Measurements from ENCODE around the gene KRTAP4-8. TPM values are rescaled to one million over a fixed set of nuclear protein-coding genes. Genes with fewer than 3 reads are reported as not detected.
"Not testable (repeated sequence)": the region's sequence is repeated elsewhere in the genome, so short reads cannot be mapped to it uniquely, and the experiment has no call there.

KRTAP4-8 gene
- total and polyA plus RNA-seq, 2 donors from 2014 or later = not detected

DNA sequence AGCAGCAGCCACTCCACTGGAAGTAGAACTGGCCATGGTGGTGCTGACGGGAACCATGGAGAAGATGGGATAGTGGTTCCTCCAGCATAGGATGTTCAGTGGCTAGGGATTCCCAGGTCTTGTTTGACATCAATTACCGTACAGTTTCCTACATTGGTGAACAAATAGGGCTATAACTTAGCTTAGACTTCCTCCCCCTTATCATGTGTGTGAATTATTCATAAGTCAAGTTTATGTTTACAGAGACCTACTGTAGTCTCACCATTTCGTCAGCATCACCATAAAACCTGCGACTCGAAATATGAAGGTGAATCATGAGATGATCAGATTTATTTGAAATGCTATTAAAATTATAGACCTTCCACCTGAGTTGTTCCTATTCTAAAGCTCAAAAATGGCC, 39.2 kb downstream of the KRTAP4-8 start:
- H3K9ac ChIP-seq (ENCODE audit: low read length in 3 of 3) = no peak overlapping the region
- H3K4me3 ChIP-seq (ENCODE audit: low read length in 3 of 3) = no peak overlapping the region
- H3K36me3 ChIP-seq (ENCODE audit: control insufficient read depth in 2 of 3, insufficient read depth in 3 of 3, low read length in 3 of 3) = no peaks in the 10 kb centered on the region
- H3K27me3 ChIP-seq (ENCODE audit: control insufficient read depth, insufficient read depth, low read length) = no peaks in the 10 kb centered on the region
- TF ChIP-seq, protein P1, sequence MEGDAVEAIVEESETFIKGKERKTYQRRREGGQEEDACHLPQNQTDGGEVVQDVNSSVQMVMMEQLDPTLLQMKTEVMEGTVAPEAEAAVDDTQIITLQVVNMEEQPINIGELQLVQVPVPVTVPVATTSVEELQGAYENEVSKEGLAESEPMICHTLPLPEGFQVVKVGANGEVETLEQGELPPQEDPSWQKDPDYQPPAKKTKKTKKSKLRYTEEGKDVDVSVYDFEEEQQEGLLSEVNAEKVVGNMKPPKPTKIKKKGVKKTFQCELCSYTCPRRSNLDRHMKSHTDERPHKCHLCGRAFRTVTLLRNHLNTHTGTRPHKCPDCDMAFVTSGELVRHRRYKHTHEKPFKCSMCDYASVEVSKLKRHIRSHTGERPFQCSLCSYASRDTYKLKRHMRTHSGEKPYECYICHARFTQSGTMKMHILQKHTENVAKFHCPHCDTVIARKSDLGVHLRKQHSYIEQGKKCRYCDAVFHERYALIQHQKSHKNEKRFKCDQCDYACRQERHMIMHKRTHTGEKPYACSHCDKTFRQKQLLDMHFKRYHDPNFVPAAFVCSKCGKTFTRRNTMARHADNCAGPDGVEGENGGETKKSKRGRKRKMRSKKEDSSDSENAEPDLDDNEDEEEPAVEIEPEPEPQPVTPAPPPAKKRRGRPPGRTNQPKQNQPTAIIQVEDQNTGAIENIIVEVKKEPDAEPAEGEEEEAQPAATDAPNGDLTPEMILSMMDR (IDR thresholded peaks at IDR 0.05; ENCODE audit: borderline replicate concordance, extremely low read depth, insufficient read depth) = no peak
- DNase-seq (no peak), FAIRE-seq (no peak)
- H3K9me3 ChIP-seq (ENCODE audit: control insufficient read depth in 2 of 3, insufficient read depth in 1 of 3, low read length in 3 of 3) = no peaks in the 10 kb centered on the region
- intact Hi-C loops (cut with DNase I) = no loop called here
- no peaks in the 10 kb centered on the region for H3K4me1 ChIP-seq (ENCODE audit: control insufficient read depth in 2 of 3, insufficient read depth in 2 of 3, low read depth in 1 of 3, low read length in 3 of 3)
- H3K27ac ChIP-seq (ENCODE audit: low read depth in 2 of 2, low read length in 2 of 2) = no peak overlapping the region

DNA sequence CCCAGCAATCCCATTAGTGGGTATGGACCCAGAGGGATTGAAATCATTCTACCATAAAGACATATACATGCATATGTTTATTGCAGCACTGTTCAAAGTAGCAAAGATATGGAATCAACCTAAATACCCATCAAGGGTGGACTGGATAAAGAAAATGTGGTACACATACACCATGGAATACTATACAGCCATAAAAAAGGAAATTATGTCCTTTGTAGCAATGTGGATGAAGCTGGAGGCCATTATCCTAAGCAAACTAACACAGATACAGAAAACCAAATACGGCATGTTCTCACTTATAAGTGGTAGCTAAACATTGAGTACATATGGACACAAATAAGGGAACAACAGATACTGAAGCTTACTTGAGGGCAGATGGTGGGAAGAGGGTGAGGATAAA, 40.4 kb downstream of the KRTAP4-8 start:
- no peaks in the 10 kb centered on the region for H3K9me3 ChIP-seq (ENCODE audit: control insufficient read depth in 2 of 3, insufficient read depth in 1 of 3, low read length in 3 of 3)
- H3K27ac ChIP-seq (ENCODE audit: low read depth in 2 of 2, low read length in 2 of 2) = no peak overlapping the region
- no peaks in the 10 kb centered on the region for H3K27me3 ChIP-seq (ENCODE audit: control insufficient read depth, insufficient read depth, low read length)
- no peaks in the 10 kb centered on the region for H3K4me1 ChIP-seq (ENCODE audit: control insufficient read depth in 2 of 3, insufficient read depth in 2 of 3, low read depth in 1 of 3, low read length in 3 of 3)
- H3K36me3 ChIP-seq (ENCODE audit: control insufficient read depth in 2 of 3, insufficient read depth in 3 of 3, low read length in 3 of 3) = no peaks in the 10 kb centered on the region
- no peak overlapping the region for H3K9ac ChIP-seq (ENCODE audit: low read length in 3 of 3)
- DNase-seq (no peak), FAIRE-seq (no peak)
- intact Hi-C loops (cut with DNase I) = no loop called here
- TF ChIP-seq, protein P1 (IDR thresholded peaks at IDR 0.05; ENCODE audit: borderline replicate concordance, extremely low read depth, insufficient read depth) = no peak
- no peak overlapping the region for H3K4me3 ChIP-seq (ENCODE audit: low read length in 3 of 3)

DNA sequence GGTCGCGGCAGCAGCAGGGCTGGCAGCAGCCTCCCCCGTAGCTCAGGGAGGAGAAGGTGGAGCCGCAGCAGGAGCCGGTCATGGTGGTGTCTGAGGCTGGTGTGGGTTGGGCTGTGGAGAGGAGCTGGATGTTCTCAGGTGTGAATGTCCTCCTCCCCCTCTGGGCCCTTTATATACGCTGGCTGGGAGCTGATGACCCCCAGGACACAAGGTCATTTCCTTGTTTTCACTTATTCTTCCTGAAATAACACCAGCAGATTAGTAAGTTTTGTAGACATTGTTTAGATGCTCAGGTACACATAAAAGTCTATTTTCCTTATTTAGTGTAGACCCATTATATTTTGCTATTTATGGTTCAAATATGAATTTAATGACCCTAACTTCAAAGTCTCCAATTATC, 42.8 kb downstream of the KRTAP4-8 start, which contains the start of gene KRTAP2-2:
Gene KRTAP2-2, minus strand, starts transcription at position 101 of the 400 bp plus-strand sequence. Its CDS starts 19 bp downstream, at position 82.
- H3K27me3 ChIP-seq (ENCODE audit: control insufficient read depth, insufficient read depth, low read length); H3K9ac ChIP-seq (ENCODE audit: low read length in 3 of 3); H3K9me3 ChIP-seq (ENCODE audit: control insufficient read depth in 2 of 3, insufficient read depth in 1 of 3, low read length in 3 of 3); H3K27ac ChIP-seq (ENCODE audit: low read depth in 2 of 2, low read length in 2 of 2); FAIRE-seq; H3K36me3 ChIP-seq (ENCODE audit: control insufficient read depth in 2 of 3, insufficient read depth in 3 of 3, low read length in 3 of 3); H3K4me1 ChIP-seq (ENCODE audit: control insufficient read depth in 2 of 3, insufficient read depth in 2 of 3, low read depth in 1 of 3, low read length in 3 of 3); H3K4me3 ChIP-seq (ENCODE audit: low read length in 3 of 3); DNase-seq; intact Hi-C loops (cut with DNase I): not testable (repeated sequence)

DNA sequence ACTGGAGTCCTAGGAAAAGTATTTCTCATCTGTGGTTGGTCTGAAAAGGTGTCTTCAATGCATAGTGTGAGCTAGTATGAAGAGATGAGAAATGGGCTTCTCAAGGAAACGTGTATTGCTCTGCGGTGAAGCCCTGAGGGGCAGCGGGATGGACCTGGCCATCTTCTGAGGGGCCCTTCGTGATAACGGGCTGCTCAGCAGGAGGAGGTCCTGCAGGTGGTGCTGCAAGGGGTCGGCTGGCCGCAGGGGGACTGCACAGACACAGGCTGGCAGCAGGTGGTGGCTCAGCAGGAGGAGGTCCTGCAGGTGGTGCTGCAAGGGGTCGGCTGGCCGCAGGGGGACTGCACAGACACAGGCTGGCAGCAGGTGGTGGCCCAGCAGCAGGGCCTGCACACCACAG, 43.4 kb downstream of the KRTAP4-8 start:
- intact Hi-C loops (cut with DNase I); FAIRE-seq; H3K27ac ChIP-seq (ENCODE audit: low read depth in 2 of 2, low read length in 2 of 2); H3K9me3 ChIP-seq (ENCODE audit: control insufficient read depth in 2 of 3, insufficient read depth in 1 of 3, low read length in 3 of 3); H3K4me1 ChIP-seq (ENCODE audit: control insufficient read depth in 2 of 3, insufficient read depth in 2 of 3, low read depth in 1 of 3, low read length in 3 of 3); H3K9ac ChIP-seq (ENCODE audit: low read length in 3 of 3); H3K4me3 ChIP-seq (ENCODE audit: low read length in 3 of 3); H3K36me3 ChIP-seq (ENCODE audit: control insufficient read depth in 2 of 3, insufficient read depth in 3 of 3, low read length in 3 of 3); H3K27me3 ChIP-seq (ENCODE audit: control insufficient read depth, insufficient read depth, low read length); DNase-seq: not testable (repeated sequence)

All from kidney (tissue), 14 donors.